ENCODE measurements around the gene FBXW11.

DNA sequence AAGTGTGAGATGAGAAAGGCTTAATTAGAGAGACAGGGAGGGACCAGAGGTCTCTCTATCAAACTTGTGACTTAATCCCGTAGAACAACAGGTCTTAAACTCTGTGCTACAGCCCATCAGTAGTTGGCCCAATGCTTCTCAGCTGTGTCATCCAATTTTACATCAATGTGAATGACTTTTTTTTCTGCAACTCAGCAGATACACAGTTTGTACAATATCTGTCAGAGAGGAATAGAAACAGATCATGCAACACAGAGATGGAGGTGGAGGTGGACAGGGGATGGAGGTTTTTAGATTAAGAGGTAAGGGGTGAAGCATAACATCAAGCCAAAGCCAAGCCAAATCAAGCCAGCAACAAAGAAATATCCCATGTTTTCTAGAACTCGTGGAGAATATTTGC, 43.0 kb downstream of the FBXW11 start:
- TF ChIP-seq, protein P1, sequence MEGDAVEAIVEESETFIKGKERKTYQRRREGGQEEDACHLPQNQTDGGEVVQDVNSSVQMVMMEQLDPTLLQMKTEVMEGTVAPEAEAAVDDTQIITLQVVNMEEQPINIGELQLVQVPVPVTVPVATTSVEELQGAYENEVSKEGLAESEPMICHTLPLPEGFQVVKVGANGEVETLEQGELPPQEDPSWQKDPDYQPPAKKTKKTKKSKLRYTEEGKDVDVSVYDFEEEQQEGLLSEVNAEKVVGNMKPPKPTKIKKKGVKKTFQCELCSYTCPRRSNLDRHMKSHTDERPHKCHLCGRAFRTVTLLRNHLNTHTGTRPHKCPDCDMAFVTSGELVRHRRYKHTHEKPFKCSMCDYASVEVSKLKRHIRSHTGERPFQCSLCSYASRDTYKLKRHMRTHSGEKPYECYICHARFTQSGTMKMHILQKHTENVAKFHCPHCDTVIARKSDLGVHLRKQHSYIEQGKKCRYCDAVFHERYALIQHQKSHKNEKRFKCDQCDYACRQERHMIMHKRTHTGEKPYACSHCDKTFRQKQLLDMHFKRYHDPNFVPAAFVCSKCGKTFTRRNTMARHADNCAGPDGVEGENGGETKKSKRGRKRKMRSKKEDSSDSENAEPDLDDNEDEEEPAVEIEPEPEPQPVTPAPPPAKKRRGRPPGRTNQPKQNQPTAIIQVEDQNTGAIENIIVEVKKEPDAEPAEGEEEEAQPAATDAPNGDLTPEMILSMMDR (conservative IDR thresholded peaks at IDR 0.05), result no peak
- no peak for TF ChIP-seq EZH2 (IDR thresholded peaks at IDR 0.05; ENCODE audit: low read depth)
